Adrenal gland (tissue), 5 donors: ENCODE results near the gene EOGT.
A peak's percentile ranks its signal among the peaks of the same experiment; 100 is the strongest.

Experiments
- POLR2A ChIP-seq, 2 donors: fragments of 450-650 bp; IDR thresholded peaks; one replicate each; pipeline ENCODE4 v1.6.1; 2017; ENCODE audit warnings: antibody characterized with exemption in 2 of 2, mild to moderate bottlenecking in 2 of 2, moderate library complexity in 1 of 2
- TF ChIP-seq, protein P1 (sequence below), 6 experiments: fragments of 450-650 bp in 4 of 6; fragments of 200-600 bp in 2 of 6; sonication (generic) in 1 of 6; IDR thresholded peaks; 1 replicate in 5 of 6; 2 replicates in 1 of 6; pipeline versions ENCODE4 v1.5.1 to v1.8.0; 2016 to 2021; ENCODE audit warnings: antibody characterized with exemption in 6 of 6, mild to moderate bottlenecking in 2 of 6, moderate library complexity in 1 of 6
- donor health status: DM: no; HTN: no; CAD: no.

- TF ChIP-seq, protein P1, sequence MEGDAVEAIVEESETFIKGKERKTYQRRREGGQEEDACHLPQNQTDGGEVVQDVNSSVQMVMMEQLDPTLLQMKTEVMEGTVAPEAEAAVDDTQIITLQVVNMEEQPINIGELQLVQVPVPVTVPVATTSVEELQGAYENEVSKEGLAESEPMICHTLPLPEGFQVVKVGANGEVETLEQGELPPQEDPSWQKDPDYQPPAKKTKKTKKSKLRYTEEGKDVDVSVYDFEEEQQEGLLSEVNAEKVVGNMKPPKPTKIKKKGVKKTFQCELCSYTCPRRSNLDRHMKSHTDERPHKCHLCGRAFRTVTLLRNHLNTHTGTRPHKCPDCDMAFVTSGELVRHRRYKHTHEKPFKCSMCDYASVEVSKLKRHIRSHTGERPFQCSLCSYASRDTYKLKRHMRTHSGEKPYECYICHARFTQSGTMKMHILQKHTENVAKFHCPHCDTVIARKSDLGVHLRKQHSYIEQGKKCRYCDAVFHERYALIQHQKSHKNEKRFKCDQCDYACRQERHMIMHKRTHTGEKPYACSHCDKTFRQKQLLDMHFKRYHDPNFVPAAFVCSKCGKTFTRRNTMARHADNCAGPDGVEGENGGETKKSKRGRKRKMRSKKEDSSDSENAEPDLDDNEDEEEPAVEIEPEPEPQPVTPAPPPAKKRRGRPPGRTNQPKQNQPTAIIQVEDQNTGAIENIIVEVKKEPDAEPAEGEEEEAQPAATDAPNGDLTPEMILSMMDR (IDR thresholded peaks at IDR 0.05) = peak in 1 of 6 experiments; percentile 26
- TF ChIP-seq POLR2A (IDR thresholded peaks at IDR 0.05) = no peak
Observed at GRCh38 chr3:69020424-69020823, 6.9 kb upstream of the EOGT start.
